HepG2 (cell line): ENCODE results near the gene COMMD2. TPM values are rescaled to one million over a fixed set of nuclear protein-coding genes. Genes with fewer than 3 reads are reported as not detected.

Source experiments
- CEBPZ ChIP-seq: IDR thresholded peaks from 2 replicates; pipeline ENCODE4 v1.6.1; 2012; ENCODE audit warnings: low read length, improper control_type of control experiment
- ZNF570 ChIP-seq: sonication (generic); formaldehyde crosslinking; IDR thresholded peaks from 2 replicates; pipeline ENCODE4 v1.4.0; 2020; ENCODE audit warnings: mild to moderate bottlenecking, missing genetic modification reagents, borderline replicate concordance
- ZNF614 ChIP-seq: IDR thresholded peaks from 2 replicates; pipeline ENCODE4 v1.6.1; 2018; ENCODE audit warnings: missing biosample characterization, missing genetic modification reagents, inconsistent platforms, borderline replicate concordance
- ZNF646 ChIP-seq: sonication (generic); formaldehyde crosslinking; IDR thresholded peaks from 2 replicates; pipeline ENCODE4 v1.9.0; 2021; ENCODE audit warnings: mild to moderate bottlenecking, missing genetic modification reagents
- polyA plus RNA-seq, 8 experiments: library from polyadenylated mRNA; depleted of rRNA in 3 of 8; stranded (reverse) in 7 of 8; unstranded in 1 of 8; fragments of >200 nt; fragmentation: Illumina TruSeq in 4 of 8; extraction: Trizol in 4 of 8; gene quantifications; 2 replicates each; pipeline versions ENCODE4 v1.2.1 to v1.2.3, GENCODE V29; 2011 to 2016; ENCODE audit warnings: low read depth in 4 of 8, missing spikeins in 1 of 8, mixed read lengths in 1 of 8; ENCODE audit not compliant: insufficient read depth in 1 of 8
- total RNA-seq, 5 experiments: library from RNA; depleted of rRNA; stranded (reverse); fragments of >200 nt; fragmentation: Illumina TruSeq; extraction: Trizol; gene quantifications; 2 replicates each; pipeline ENCODE4 v1.2.3, GENCODE V29; 2016; ENCODE audit warnings: low read depth in 1 of 5
- TF ChIP-seq, protein P1 (sequence below): sonication (generic); formaldehyde crosslinking; IDR thresholded peaks from 2 replicates; pipeline ENCODE4 v1.5.0; 2020; ENCODE audit warnings: missing genetic modification reagents
- TF ChIP-seq, protein P2 (sequence below): sonication (generic); formaldehyde crosslinking; conservative IDR thresholded peaks from 2 replicates; pipeline ENCODE4 v1.8.0; 2022; ENCODE audit warnings: missing genetic modification reagents

Gene COMMD2
- total and polyA plus RNA-seq, 2 of the 13 experiments (the other 11 are each of a cell fraction or from before 2014, with no cell fraction given): 33.0 to 57.6 TPM

GRCh38 chr3:149772861-149773260 is 20.6 kb upstream of the COMMD2 start (continued):
- TF ChIP-seq ZNF646 (CRISPR knock-in tag) (no peak), ZNF614 (CRISPR knock-in tag) (no peak), CEBPZ (no peak), ZNF570 (no peak)
- TF ChIP-seq, protein P1, sequence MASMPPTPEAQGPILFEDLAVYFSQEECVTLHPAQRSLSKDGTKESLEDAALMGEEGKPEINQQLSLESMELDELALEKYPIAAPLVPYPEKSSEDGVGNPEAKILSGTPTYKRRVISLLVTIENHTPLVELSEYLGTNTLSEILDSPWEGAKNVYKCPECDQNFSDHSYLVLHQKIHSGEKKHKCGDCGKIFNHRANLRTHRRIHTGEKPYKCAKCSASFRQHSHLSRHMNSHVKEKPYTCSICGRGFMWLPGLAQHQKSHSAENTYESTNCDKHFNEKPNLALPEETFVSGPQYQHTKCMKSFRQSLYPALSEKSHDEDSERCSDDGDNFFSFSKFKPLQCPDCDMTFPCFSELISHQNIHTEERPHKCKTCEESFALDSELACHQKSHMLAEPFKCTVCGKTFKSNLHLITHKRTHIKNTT: no peak
- TF ChIP-seq, protein P2, sequence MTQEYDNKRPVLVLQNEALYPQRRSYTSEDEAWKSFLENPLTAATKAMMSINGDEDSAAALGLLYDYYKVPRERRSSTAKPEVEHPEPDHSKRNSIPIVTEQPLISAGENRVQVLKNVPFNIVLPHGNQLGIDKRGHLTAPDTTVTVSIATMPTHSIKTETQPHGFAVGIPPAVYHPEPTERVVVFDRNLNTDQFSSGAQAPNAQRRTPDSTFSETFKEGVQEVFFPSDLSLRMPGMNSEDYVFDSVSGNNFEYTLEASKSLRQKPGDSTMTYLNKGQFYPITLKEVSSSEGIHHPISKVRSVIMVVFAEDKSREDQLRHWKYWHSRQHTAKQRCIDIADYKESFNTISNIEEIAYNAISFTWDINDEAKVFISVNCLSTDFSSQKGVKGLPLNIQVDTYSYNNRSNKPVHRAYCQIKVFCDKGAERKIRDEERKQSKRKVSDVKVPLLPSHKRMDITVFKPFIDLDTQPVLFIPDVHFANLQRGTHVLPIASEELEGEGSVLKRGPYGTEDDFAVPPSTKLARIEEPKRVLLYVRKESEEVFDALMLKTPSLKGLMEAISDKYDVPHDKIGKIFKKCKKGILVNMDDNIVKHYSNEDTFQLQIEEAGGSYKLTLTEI: no peak
